ENCODE results near the gene RGSL1. TPM values are rescaled to one million over a fixed set of nuclear protein-coding genes. Genes with fewer than 3 reads are reported as not detected.

Gene RGSL1
- total RNA-seq, 1 donor from 2014 or later = not detected

- Mint-ChIP-seq H3K4me3 (no peak overlapping the region), H3K36me3 (no peaks in the 10 kb centered on the region), H3K27me3 (peaks cover 19% of the 10 kb centered on the region), H3K4me1 (ENCODE audit: unreplicated experiment) (no peaks in the 10 kb centered on the region), H3K27ac (no peak overlapping the region), H3K9me3 (no peaks in the 10 kb centered on the region)
- TF ChIP-seq CTCF (conservative IDR thresholded peaks at IDR 0.05) = no peak
- DNase-seq (ENCODE audit: extremely low spot score, unreplicated experiment) = no peak
Measured at GRCh38 chr1:182563095-182563494, 113.1 kb downstream of the RGSL1 start.

GRCh38 chr1:182564406-182565004, 114.6 kb downstream of the RGSL1 start:
- Mint-ChIP-seq H3K4me3 (no peak overlapping the region), H3K27ac (no peak overlapping the region), H3K9me3 (no peaks in the 10 kb centered on the region), H3K27me3 (peaks cover 12% of the 10 kb centered on the region), H3K4me1 (ENCODE audit: unreplicated experiment) (no peaks in the 10 kb centered on the region), H3K36me3 (no peaks in the 10 kb centered on the region)
- no peak for TF ChIP-seq CTCF (conservative IDR thresholded peaks at IDR 0.05)
- DNase-seq (ENCODE audit: extremely low spot score, unreplicated experiment) = no peak

- TF ChIP-seq CTCF (conservative IDR thresholded peaks at IDR 0.05) = no peak
- H3K36me3 Mint-ChIP-seq = no peaks in the 10 kb centered on the region
- no peak for DNase-seq (ENCODE audit: extremely low spot score, unreplicated experiment)
- no peak overlapping the region for H3K27ac Mint-ChIP-seq
- H3K27me3 Mint-ChIP-seq = peaks cover 9% of the 10 kb centered on the region
- no peaks in the 10 kb centered on the region for H3K4me1 Mint-ChIP-seq (ENCODE audit: unreplicated experiment)
- H3K4me3 Mint-ChIP-seq = no peak overlapping the region
- no peaks in the 10 kb centered on the region for H3K9me3 Mint-ChIP-seq
Measured at GRCh38 chr1:182565537-182565936, 115.6 kb downstream of the RGSL1 start.

DNA sequence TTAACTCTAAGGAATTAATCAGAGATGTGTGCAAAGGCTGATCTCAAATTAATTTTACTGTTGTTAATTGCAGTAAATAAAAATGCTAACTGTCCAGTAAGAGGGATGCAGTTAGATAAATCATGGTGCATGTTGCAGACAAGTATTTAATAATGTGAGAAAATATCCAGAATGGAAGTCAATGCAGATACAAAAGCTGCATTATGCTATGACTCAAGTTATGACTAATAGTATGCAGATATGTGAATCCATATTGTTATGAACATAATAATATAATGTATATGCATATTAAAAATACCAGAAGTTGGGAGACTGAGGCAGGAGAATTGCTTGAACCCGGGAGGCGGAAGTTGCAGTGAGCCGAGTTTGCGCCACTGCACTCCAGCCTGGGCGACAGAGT, 117.7 kb downstream of the RGSL1 start:
- Mint-ChIP-seq H3K9me3 (no peaks in the 10 kb centered on the region), H3K27me3 (peaks cover 4% of the 10 kb centered on the region), H3K4me3 (no peak overlapping the region), H3K36me3 (no peaks in the 10 kb centered on the region), H3K4me1 (ENCODE audit: unreplicated experiment) (no peaks in the 10 kb centered on the region), H3K27ac (no peak overlapping the region)
- no peak for DNase-seq (ENCODE audit: extremely low spot score, unreplicated experiment)
- no peak for TF ChIP-seq CTCF (conservative IDR thresholded peaks at IDR 0.05)

DNA sequence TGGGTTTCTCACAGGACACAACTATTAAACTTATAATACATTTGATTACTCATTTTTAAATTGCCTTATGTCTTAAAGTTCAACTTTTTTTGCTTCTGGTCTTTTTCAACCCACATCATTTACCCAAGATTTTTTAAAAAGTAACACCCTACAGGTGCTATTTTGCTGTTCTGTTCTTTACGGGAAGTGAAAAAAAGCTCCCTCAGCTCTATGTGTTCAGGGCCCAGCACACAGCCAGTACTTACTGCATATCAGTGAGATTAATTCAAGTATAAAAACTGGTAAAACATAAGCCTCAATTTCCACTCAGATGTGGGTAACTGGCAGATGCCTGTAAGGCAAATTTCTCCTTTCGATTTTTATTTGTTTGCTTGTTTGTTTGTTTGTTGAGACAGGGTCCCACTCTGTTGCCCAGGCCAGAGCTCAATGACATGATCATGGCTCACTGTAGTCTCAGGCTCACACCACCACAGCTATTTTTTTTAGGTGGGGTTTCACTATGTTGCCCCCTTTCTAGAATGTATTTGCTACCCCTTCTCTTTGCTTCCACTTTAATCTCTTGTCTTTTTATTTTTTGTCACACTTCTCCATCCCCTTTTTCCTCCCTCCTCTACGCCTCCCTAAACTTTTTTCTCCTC, 118.8 kb downstream of the RGSL1 start:
- no peak for TF ChIP-seq CTCF (conservative IDR thresholded peaks at IDR 0.05)
- H3K27ac Mint-ChIP-seq = no peak overlapping the region
- no peak for DNase-seq (ENCODE audit: extremely low spot score, unreplicated experiment)
- no peaks in the 10 kb centered on the region for H3K9me3 Mint-ChIP-seq
- no peaks in the 10 kb centered on the region for H3K36me3 Mint-ChIP-seq
- H3K4me3 Mint-ChIP-seq = no peak overlapping the region
- H3K4me1 Mint-ChIP-seq (ENCODE audit: unreplicated experiment) = no peaks in the 10 kb centered on the region
- H3K27me3 Mint-ChIP-seq = peaks cover 4% of the 10 kb centered on the region

All from type B pancreatic cell (in vitro differentiated cells).